Mesendoderm (in vitro differentiated cells): ENCODE data around the gene CYP4F2. TPM values are rescaled to one million over a fixed set of nuclear protein-coding genes. Genes with fewer than 3 reads are reported as not detected.

Source experiments
- DNase-seq: peaks from one replicate; pipeline ENCODE4 v3.0.0; 2013
- H2AK5ac ChIP-seq: 2 replicates; pipeline ENCODE4 v1.6.1; 2013; ENCODE audit warnings: low read length, inconsistent platforms
- H2BK120ac ChIP-seq: 2 replicates; pipeline ENCODE4 v1.6.1; 2013; ENCODE audit warnings: low read depth, mild to moderate bottlenecking, low read length, moderate library complexity, mixed read lengths
- H2BK15ac ChIP-seq: replicated peaks from 2 replicates; pipeline ENCODE4 v1.6.1; 2013; ENCODE audit warnings: low read depth, mild to moderate bottlenecking, moderate library complexity
- H2BK5ac ChIP-seq: 2 replicates; pipeline ENCODE4 v1.6.1; 2013; ENCODE audit warnings: low read length, inconsistent platforms
- H3K18ac ChIP-seq: 2 replicates; pipeline ENCODE4 v1.6.1; 2013; ENCODE audit warnings: mild to moderate bottlenecking, low read length, mixed read lengths
- H3K23ac ChIP-seq: one replicate; pipeline ENCODE4 v1.6.1; 2013; ENCODE audit warnings: low read length
- H3K27ac ChIP-seq: 2 replicates; pipeline ENCODE4 v1.5.1; 2013; ENCODE audit warnings: low read depth, mild to moderate bottlenecking, inconsistent platforms, low read length, moderate library complexity
- H3K27me3 ChIP-seq: 2 replicates; pipeline ENCODE4 v1.6.1; 2013; ENCODE audit warnings: low read length, control low read depth, mild to moderate bottlenecking, inconsistent platforms; ENCODE audit not compliant: insufficient read depth, poor library complexity
- H3K36me3 ChIP-seq: 2 replicates; pipeline ENCODE4 v1.6.1; 2013; ENCODE audit warnings: low read length, inconsistent platforms; ENCODE audit not compliant: control insufficient read depth, insufficient read depth
- H3K4ac ChIP-seq: one replicate; pipeline ENCODE4 v1.6.1; 2013; ENCODE audit warnings: low read depth, mild to moderate bottlenecking, low read length, moderate library complexity
- H3K4me1 ChIP-seq: 2 replicates; pipeline ENCODE4 v1.6.1; 2013; ENCODE audit warnings: low read depth, low read length, inconsistent platforms; ENCODE audit not compliant: control insufficient read depth
- H3K4me2 ChIP-seq: 2 replicates; pipeline ENCODE4 v1.6.1; 2013; ENCODE audit warnings: low read length
- H3K4me3 ChIP-seq: 2 replicates; pipeline ENCODE4 v1.5.1; 2013; ENCODE audit warnings: mild to moderate bottlenecking, low read length
- H3K56ac ChIP-seq: one replicate; pipeline ENCODE4 v1.6.1; 2013; ENCODE audit warnings: low read length
- H3K79me1 ChIP-seq: 2 replicates; pipeline ENCODE4 v1.6.1; 2013; ENCODE audit warnings: low read length, inconsistent platforms
- H3K79me2 ChIP-seq: 2 replicates; pipeline ENCODE4 v1.6.1; 2013; ENCODE audit warnings: mild to moderate bottlenecking, low read length; ENCODE audit not compliant: control insufficient read depth, insufficient read depth
- H3K9ac ChIP-seq: 2 replicates; pipeline ENCODE4 v1.6.1; 2013; ENCODE audit warnings: low read length, inconsistent platforms
- H4K5ac ChIP-seq: one replicate; pipeline ENCODE4 v1.6.1; 2013; ENCODE audit warnings: low read length
- H4K8ac ChIP-seq: one replicate; pipeline ENCODE4 v1.6.1; 2013; ENCODE audit warnings: low read depth, mild to moderate bottlenecking, control low read depth, low read length, moderate library complexity
- WGBS: extraction: QIAGEN DNeasy Blood & Tissue Kit; methylation state at CpG from one replicate; pipeline ENCODE4 v1.1.7; 2013; ENCODE audit warnings: low lambda C conversion rate, missing lambda C conversion rate; ENCODE audit not compliant: insufficient coverage; ENCODE audit errors: extremely low coverage; 5-methylcytosine and 5-hydroxymethylcytosine counted together
- polyA plus RNA-seq, 2 experiments: library from polyadenylated mRNA; stranded (reverse); fragments of 200-250 nt; gene quantifications; one replicate each; pipeline ENCODE4 v1.2.3, GENCODE V29; 2013

CYP4F2 gene
- 0.10 TPM for polyA plus RNA-seq (2013, experiment 1 of 2)
- 0.07 TPM for polyA plus RNA-seq (2013, experiment 2 of 2)

GRCh38 chr19:15897738-15898276 is at the start of gene CYP4F2:
Gene CYP4F2 (minus strand): TSS chr19:15898074. CDS start chr19:15897611, 463 bp downstream.
- Histone ChIP-seq H4K8ac (no peak within 1 kb of the TSS), H2AK5ac (no peak within 1 kb of the TSS), H2BK5ac (no peak within 1 kb of the TSS), H3K27me3 (no peaks in the 10 kb centered on the region), H4K5ac (no peak within 1 kb of the TSS), H3K56ac (no peak within 1 kb of the TSS), H3K4me2 (no peak within 1 kb of the TSS), H2BK120ac (no peak within 1 kb of the TSS), H3K9ac (no peak within 1 kb of the TSS), H3K79me1 (no peaks in the 10 kb centered on the region), H3K36me3 (no peaks in the 10 kb centered on the region), H3K23ac (no peak within 1 kb of the TSS), H3K18ac (no peak within 1 kb of the TSS), H3K27ac (no peak within 1 kb of the TSS), H3K4ac (no peak within 1 kb of the TSS), H2BK15ac (no peak within 1 kb of the TSS), H3K79me2 (no peaks in the 10 kb centered on the region), H3K4me3 (no peak within 1 kb of the TSS), H3K4me1 (no peaks in the 10 kb centered on the region)
- WGBS = no CpG with 5 or more reads among the region's 3 CpGs
- no peak for DNase-seq

- H2AK5ac ChIP-seq = no peak overlapping the region
- no peak for DNase-seq
- no peak overlapping the region for H2BK5ac ChIP-seq
- H3K4me2 ChIP-seq = no peak overlapping the region
- H3K18ac ChIP-seq = no peak overlapping the region
- no peaks in the 10 kb centered on the region for H3K27me3 ChIP-seq
- no peaks in the 10 kb centered on the region for H3K4me1 ChIP-seq
- no peak overlapping the region for H2BK15ac ChIP-seq
- no peak overlapping the region for H3K9ac ChIP-seq
- H3K36me3 ChIP-seq = no peaks in the 10 kb centered on the region
- no peak overlapping the region for H3K23ac ChIP-seq
- H3K79me1 ChIP-seq = no peaks in the 10 kb centered on the region
- H3K56ac ChIP-seq = no peak overlapping the region
- no CpG with 5 or more reads among the region's 4 CpGs for WGBS
- no peak overlapping the region for H3K27ac ChIP-seq
- no peak overlapping the region for H4K8ac ChIP-seq
- H3K79me2 ChIP-seq = no peaks in the 10 kb centered on the region
- no peak overlapping the region for H3K4ac ChIP-seq
- H2BK120ac ChIP-seq = no peak overlapping the region
- no peak overlapping the region for H4K5ac ChIP-seq
- H3K4me3 ChIP-seq = no peak overlapping the region
Observed at GRCh38 chr19:15945301-15945700, 47.4 kb upstream of the CYP4F2 start.

GRCh38 chr19:15944401-15944800 is 46.5 kb upstream of the CYP4F2 start:
- Histone ChIP-seq H3K56ac (no peak overlapping the region), H2AK5ac (no peak overlapping the region), H3K27me3 (no peaks in the 10 kb centered on the region), H3K18ac (no peak overlapping the region), H3K4me3 (no peak overlapping the region), H3K79me2 (no peaks in the 10 kb centered on the region), H3K4me1 (no peaks in the 10 kb centered on the region), H3K27ac (no peak overlapping the region), H3K79me1 (no peaks in the 10 kb centered on the region), H2BK5ac (no peak overlapping the region), H2BK120ac (no peak overlapping the region), H3K23ac (no peak overlapping the region), H4K5ac (no peak overlapping the region), H3K9ac (no peak overlapping the region), H4K8ac (no peak overlapping the region), H3K4me2 (no peak overlapping the region), H3K4ac (no peak overlapping the region), H2BK15ac (no peak overlapping the region), H3K36me3 (no peaks in the 10 kb centered on the region)
- no peak for DNase-seq
- no CpG with 5 or more reads among the region's 4 CpGs for WGBS

- Histone ChIP-seq H3K4ac (no peak overlapping the region), H3K23ac (no peak overlapping the region), H3K79me2 (no peaks in the 10 kb centered on the region), H3K4me2 (no peak overlapping the region), H3K36me3 (no peaks in the 10 kb centered on the region), H3K18ac (no peak overlapping the region), H2BK15ac (no peak overlapping the region), H3K79me1 (no peaks in the 10 kb centered on the region), H4K8ac (no peak overlapping the region), H3K9ac (no peak overlapping the region), H2BK120ac (no peak overlapping the region), H3K4me1 (no peaks in the 10 kb centered on the region), H3K27me3 (no peaks in the 10 kb centered on the region), H3K27ac (no peak overlapping the region), H4K5ac (no peak overlapping the region), H2AK5ac (no peak overlapping the region), H3K56ac (no peak overlapping the region), H2BK5ac (no peak overlapping the region), H3K4me3 (no peak overlapping the region)
- no peak for DNase-seq
- no CpG with 5 or more reads among the region's 2 CpGs for WGBS
Observed at GRCh38 chr19:15937771-15938170, 39.9 kb upstream of the CYP4F2 start.

- no peak for DNase-seq
- H3K27ac ChIP-seq = no peak overlapping the region
- no peaks in the 10 kb centered on the region for H3K4me1 ChIP-seq
- no peak overlapping the region for H2BK120ac ChIP-seq
- no peak overlapping the region for H4K8ac ChIP-seq
- no peak overlapping the region for H3K4me3 ChIP-seq
- H3K79me1 ChIP-seq = no peaks in the 10 kb centered on the region
- no peak overlapping the region for H3K4me2 ChIP-seq
- no peak overlapping the region for H3K18ac ChIP-seq
- no peak overlapping the region for H2AK5ac ChIP-seq
- H2BK15ac ChIP-seq = no peak overlapping the region
- H3K27me3 ChIP-seq = no peaks in the 10 kb centered on the region
- H2BK5ac ChIP-seq = no peak overlapping the region
- H3K23ac ChIP-seq = no peak overlapping the region
- no CpG with 5 or more reads among the region's 2 CpGs for WGBS
- no peak overlapping the region for H4K5ac ChIP-seq
- no peaks in the 10 kb centered on the region for H3K36me3 ChIP-seq
- no peak overlapping the region for H3K9ac ChIP-seq
- no peaks in the 10 kb centered on the region for H3K79me2 ChIP-seq
- H3K4ac ChIP-seq = no peak overlapping the region
- H3K56ac ChIP-seq = no peak overlapping the region
Observed at GRCh38 chr19:15936950-15937349, 39.1 kb upstream of the CYP4F2 start.

- Histone ChIP-seq H3K79me2 (no peaks in the 10 kb centered on the region), H4K8ac (no peak overlapping the region), H3K18ac (no peak overlapping the region), H3K27ac (no peak overlapping the region), H3K9ac (no peak overlapping the region), H3K79me1 (no peaks in the 10 kb centered on the region), H2BK5ac (no peak overlapping the region), H3K4ac (no peak overlapping the region), H3K4me3 (no peak overlapping the region), H3K36me3 (no peaks in the 10 kb centered on the region), H3K4me2 (no peak overlapping the region), H3K27me3 (no peaks in the 10 kb centered on the region), H2BK120ac (no peak overlapping the region), H3K4me1 (no peaks in the 10 kb centered on the region), H3K23ac (no peak overlapping the region), H4K5ac (no peak overlapping the region), H2AK5ac (no peak overlapping the region), H2BK15ac (no peak overlapping the region), H3K56ac (no peak overlapping the region)
- no CpG with 5 or more reads among the region's 3 CpGs for WGBS
- no peak for DNase-seq
Observed at GRCh38 chr19:15936173-15936572, 38.3 kb upstream of the CYP4F2 start.
